GM21529 (cell line): ENCODE data around the gene ZNF385D.
"Not testable (repeated sequence)": the region's sequence is repeated elsewhere in the genome, so short reads cannot be mapped to it uniquely, and the experiment has no call there.

ENCODE experiments used
- ATAC-seq: cut with Tn5 transposase; IDR thresholded peaks from one replicate; pipeline ENCODE4 v1.9.1; 2021; ENCODE audit not compliant: unreplicated experiment

ZNF385D gene

GRCh38 chr3:21524133-21524532, 226.9 kb downstream of the ZNF385D start:
- no peak for ATAC-seq

DNA sequence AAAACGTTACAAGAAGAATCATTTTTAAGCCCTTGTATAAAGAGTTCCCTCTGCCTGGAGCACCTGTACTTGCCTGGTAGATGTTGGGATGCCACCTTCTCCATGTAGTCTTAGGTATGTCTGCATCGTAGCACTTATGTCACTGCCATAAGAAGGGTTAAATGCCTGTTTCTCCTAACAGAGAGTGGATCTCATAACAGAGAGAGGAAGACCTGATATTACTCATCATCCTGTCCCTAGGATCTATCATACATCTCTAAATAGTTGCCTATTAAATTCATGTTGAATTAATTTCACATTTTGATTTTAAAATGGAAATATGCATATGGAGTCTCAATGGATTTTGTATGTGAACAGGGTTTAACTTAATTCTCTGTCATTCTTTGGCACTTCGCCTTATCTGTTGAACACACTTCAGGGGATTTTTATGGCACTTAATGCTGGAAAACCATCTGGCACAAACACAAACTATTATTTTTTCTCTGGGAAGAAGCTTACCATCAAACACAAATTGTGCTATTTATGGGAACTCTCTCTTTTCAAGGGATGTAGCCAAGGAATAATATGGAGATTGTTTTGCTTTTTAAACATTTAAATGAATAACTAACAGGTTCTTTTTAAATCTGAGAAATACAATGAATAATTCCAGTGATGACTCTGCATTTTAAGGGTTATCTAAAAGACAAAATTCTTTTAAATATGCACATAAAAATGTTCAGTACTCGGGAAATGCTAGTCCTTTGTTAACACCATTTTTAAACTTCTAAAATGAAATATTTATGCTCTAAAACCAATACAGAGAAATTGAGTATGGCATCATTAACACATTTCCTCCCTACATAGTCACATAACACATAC, 230.7 kb downstream of the ZNF385D start:
- ATAC-seq: no peak

- ATAC-seq: no peak
Measured at GRCh38 chr3:21517184-21517583, 233.8 kb downstream of the ZNF385D start.

GRCh38 chr3:21515417-21515816, 235.6 kb downstream of the ZNF385D start:
- ATAC-seq: no peak

DNA sequence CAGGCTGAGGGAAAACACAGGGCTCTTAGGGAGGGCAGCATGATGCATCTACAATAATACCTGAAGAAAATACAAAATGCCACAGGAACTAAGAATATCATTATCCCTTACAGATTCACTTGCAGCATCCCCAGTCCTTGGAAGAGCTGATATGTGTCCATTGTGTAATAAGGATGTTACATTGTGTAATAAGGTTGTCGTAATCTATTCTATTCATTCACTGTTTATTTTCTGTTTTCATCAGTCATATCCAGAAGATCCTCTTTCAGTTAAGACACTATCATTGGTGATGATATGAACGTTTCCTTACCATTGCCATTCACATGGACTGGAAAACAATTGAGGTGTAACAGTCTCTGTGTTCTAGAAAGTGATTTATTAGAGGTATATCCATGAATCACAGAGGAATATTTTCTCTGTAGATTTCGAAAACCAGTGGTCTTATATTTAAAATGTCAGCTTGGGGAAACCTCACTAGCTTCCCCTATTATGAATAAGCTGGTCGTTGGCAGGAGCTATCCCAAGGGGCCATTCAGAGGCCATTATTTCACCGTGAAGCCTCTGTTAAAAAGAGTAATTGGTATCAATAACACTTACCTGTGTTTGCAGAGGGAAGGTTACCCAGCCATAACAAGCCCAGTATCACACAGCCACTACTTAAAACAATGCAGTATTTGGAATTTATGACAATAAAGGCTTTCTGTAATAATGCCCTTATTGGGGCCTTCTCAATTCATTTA, 241.1 kb downstream of the ZNF385D start:
- ATAC-seq: no peak

- ATAC-seq: no peak
Measured at GRCh38 chr3:21508246-21508645, 242.8 kb downstream of the ZNF385D start.

DNA sequence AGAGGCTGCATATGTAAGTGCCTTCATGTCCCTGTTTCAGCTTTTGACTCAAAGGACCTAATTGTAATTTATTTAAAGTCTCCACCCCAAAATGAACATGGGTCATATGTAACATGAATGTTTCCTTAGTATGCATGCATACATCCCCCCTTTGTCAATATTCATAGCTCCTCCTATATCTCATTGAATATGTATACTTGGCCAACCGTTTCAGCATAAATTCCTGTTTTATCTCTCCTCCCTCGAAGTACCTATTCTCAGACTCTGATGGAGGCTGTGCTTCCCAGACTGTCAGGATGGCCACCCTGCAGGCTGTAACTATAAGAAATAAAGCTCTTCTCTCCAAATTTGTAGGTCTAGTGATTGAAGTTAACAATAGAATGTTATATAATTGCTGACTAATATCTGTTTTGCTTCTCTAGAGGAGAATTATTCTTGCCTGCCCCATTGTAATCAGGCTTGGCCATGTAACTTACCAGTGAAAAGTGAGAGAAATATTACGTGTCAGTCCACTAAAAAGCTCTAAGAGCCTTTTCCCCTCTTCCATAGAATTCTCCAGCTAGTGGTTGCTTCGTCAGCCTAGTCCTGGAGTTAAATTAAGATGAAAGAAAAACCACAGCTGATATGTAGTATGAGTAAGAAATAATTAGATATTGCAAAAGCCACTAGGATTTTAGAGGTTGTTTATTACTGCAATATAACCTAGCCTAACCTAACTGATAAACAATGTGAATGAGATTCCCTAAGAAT, 245.1 kb downstream of the ZNF385D start:
- no peak for ATAC-seq

DNA sequence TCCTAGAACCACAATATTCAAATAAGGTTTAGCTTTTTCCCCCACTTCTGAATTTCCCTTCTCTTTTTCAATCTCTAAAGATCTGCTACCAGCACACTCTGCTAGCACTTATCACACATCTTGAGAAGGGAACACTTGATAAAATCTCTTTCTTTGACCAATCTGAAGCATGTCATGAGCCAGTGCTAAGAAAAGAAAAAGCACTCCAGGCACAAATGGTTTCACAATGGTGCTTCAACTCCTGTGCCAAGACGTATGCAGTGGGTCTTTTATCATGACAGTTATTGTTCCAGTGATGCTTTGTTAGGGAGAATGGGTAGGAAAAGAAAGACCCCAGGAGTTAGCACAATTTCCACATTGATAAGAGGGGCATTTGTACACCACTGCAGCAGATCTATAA, 248.4 kb downstream of the ZNF385D start:
- no peak for ATAC-seq

DNA sequence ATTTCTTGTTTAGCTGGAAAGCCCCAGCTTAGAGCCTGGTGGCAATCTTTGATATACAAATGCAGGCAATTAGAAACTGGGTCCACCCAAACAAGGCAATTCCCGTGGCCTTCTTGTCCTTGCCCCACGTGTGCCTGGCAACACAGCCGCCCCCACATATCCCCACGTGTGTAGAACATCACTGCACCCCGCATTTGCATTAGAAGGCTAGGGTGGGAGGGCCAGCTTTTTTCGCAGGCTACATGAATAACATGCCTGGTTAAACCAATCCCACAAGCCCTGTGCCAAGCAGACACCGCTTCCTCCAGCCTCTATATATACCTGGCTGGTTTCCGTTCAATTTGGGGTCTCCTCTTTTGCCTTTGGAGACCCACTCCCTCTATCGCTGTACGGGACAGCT, 250.2 kb downstream of the ZNF385D start:
- no peak for ATAC-seq

DNA sequence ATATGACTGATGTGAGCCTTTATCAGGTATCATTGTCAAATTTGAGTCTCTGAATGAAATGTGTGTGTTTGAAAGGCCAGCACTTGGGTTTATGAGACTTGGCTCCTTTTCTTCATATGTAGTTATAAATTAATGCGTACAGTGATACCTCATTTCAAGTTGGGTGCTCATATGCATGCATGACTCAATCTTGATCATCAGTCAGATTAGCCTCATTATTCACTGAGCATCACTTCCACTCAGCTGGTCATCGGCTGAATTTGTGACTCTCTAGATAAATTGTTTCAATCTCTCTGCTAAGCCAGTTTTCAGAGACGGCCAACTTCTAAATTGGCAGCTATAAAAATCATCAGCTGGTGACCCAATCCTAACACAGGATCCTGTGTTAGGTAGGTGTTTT, 260.3 kb downstream of the ZNF385D start:
- not testable (repeated sequence) for ATAC-seq

DNA sequence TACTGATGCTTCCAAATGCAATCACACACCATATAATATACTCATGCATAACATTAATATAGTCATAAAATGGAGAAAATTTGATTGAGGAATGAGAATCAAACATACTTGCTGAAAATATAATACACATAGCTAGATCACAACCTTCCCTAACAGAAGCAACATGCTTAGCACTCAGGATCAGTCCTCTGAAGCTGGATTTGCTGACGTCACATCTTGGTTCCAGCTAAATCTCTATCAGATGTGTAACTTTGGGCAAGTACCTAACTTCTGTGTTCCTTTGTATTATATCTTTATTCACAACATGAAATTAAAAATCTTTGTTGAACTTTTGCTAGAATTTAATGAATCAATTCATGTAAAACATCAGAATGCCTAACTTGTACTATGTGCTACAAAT, 263.5 kb downstream of the ZNF385D start:
- no peak for ATAC-seq

GRCh38 chr3:21486024-21486935, 264.7 kb downstream of the ZNF385D start:
- not testable (repeated sequence) for ATAC-seq

- no peak for ATAC-seq
Measured at GRCh38 chr3:21484828-21485144, 266.2 kb downstream of the ZNF385D start.

DNA sequence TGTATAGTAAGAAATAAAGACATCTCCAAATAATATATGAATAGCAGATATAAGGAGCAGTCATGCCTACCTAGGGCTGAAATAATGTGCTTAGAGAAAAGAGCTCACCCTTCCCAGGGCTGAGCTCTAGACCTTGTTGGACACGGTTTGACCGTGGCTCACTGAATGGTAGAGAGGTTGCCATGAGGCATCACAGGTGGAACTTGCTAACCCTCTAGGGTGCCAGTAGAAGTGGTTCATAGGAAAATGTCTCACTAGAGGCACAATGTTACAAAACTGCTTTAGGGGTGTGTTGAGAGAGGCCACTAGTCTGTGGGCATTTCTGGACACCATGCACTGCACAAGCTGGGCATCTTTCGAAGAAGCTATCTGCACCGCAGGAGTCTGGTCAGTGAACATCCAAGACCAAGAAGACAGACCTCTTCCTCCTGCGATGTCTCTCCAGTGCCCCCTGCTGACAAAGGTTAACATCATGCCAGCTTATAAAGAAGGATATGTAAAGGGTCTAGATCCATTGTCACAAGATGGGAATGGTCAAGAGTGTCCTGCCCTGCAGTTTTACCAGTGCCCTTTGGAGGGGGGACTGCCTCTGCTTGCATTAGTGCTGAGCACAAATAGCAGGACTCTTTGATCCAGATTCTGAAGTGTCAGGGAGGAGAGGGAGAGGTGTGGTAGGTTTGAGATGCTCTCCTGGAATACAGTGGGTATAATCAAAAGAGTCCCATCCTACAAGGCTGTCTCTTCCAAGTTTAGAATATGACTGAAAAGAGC, 266.8 kb downstream of the ZNF385D start:
- no peak for ATAC-seq

- ATAC-seq: no peak
Measured at GRCh38 chr3:21481991-21482390, 269.0 kb downstream of the ZNF385D start.

GRCh38 chr3:21477541-21478288, 273.3 kb downstream of the ZNF385D start:
- ATAC-seq: no peak

- no peak for ATAC-seq
Measured at GRCh38 chr3:21466476-21466875, 284.5 kb downstream of the ZNF385D start.

DNA sequence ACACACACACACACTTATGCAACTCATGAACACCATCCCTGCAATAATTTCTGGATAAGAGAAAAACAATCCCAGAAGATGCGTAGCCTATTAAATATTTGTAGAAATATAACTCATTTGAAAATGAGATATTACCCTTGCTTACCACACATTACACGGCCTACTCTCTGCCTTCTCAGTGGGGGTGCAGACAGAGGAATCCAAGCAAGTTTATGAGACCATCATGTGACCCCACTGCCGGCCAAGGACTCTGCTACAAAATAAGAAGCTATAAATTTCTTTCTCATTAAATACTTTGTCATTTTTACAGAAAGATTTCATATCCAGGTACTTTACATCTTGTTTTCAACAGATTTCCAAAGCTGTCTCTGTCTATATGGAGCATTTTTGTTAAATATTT, 286.3 kb downstream of the ZNF385D start:
- ATAC-seq: no peak

GRCh38 chr3:21463319-21463718, 287.7 kb downstream of the ZNF385D start:
- ATAC-seq: no peak
